ENCODE results near the gene NLRP9.
"Not testable (repeated sequence)": the region's sequence is repeated elsewhere in the genome, so short reads cannot be mapped to it uniquely, and the experiment has no call there.

The NLRP9 gene

DNA sequence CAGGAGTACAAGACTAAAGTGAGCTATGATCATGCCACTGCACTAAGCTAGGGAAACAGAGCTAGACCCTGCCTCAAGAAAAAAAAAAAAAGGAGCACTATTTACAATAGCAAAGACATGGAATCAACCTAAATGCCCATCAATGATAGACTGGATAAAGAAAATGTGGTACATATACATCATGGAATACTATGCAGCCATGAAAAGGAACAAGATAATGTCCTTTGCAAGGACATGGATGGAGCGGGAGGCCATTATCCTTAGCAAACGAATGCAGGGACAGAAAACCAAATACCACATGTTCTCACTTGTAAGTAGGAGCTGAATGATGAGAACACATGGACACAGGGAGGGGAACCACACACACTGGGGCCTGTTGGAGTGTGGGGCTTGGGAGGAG lies 7.8 kb downstream of the NLRP9 start:
- not testable (repeated sequence) for DNase-seq (ENCODE audit: low read depth, low spot score); H3K9me3 ChIP-seq (ENCODE audit: control insufficient read depth, insufficient read depth, low read length)
- no CpG with 5 or more reads among the region's 2 CpGs for WGBS (ENCODE audit: insufficient coverage, insufficient read length)

DNA sequence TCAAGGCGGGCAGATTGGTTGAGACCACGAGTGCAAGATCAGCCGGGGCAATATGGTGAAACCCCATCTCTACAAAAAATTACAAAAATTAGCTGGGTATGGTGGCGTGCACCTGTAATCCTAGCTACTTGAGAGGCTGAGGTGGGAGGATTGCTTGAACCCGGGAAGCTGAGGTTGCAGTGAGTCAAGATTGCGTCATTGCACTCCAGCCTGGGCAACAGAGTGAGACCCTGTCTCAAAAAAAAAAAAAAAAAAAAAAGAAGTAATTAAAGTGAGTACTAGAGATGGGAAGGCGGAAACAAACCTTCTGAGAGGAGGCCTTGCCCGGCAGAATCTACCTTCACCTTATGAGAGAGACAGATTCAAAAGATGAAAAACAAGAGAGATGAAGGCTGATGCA lies 14.7 kb downstream of the NLRP9 start:
- no CpG with 5 or more reads among the region's 8 CpGs for WGBS (ENCODE audit: insufficient coverage, insufficient read length)

More for the DNA sequence above, 7.8 kb downstream of the NLRP9 start:
- not testable (repeated sequence) for H3K27me3 ChIP-seq (ENCODE audit: control insufficient read depth, insufficient read depth, low read length); H3K4me3 ChIP-seq (ENCODE audit: low read length); H3K4me1 ChIP-seq (ENCODE audit: control insufficient read depth, insufficient read depth, low read length); H3K36me3 ChIP-seq (ENCODE audit: control insufficient read depth, insufficient read depth, low read length); H3K27ac ChIP-seq (ENCODE audit: low read length)

DNA sequence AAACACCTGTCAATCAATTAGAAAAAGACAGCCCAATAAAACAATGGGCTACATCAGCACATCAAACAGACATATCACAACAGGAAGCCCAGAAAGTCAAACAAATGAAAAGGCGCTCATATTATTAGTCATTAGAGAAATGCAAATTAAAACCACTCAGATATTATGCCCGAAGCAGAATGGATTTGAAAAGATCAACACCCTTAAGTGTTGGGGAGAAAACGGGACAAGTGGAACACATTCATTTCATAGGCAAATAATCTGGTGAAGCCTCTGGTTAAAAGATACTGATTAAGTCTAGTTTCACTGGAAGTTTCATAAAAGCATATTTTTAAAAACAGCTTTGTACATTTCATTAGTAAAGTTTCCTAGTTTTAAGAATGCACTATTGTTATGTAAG lies 17.4 kb downstream of the NLRP9 start:
- H3K4me1 ChIP-seq (ENCODE audit: control insufficient read depth, insufficient read depth, low read length), result no peaks in the 10 kb centered on the region
- no peaks in the 10 kb centered on the region for H3K27me3 ChIP-seq (ENCODE audit: control insufficient read depth, insufficient read depth, low read length)
- no peak overlapping the region for H3K4me3 ChIP-seq (ENCODE audit: low read length)
- no peak for DNase-seq (ENCODE audit: low read depth, low spot score)
- no CpG with 5 or more reads among the region's 3 CpGs for WGBS (ENCODE audit: insufficient coverage, insufficient read length)
- no peaks in the 10 kb centered on the region for H3K36me3 ChIP-seq (ENCODE audit: control insufficient read depth, insufficient read depth, low read length)
- H3K27ac ChIP-seq (ENCODE audit: low read length), result no peak overlapping the region
- peaks cover 2% of the 10 kb centered on the region for H3K9me3 ChIP-seq (ENCODE audit: control insufficient read depth, insufficient read depth, low read length)

More for the DNA sequence above, 14.7 kb downstream of the NLRP9 start:
- Histone ChIP-seq H3K4me1 (ENCODE audit: control insufficient read depth, insufficient read depth, low read length) (no peaks in the 10 kb centered on the region), H3K27ac (ENCODE audit: low read length) (no peak overlapping the region), H3K27me3 (ENCODE audit: control insufficient read depth, insufficient read depth, low read length) (no peaks in the 10 kb centered on the region), H3K36me3 (ENCODE audit: control insufficient read depth, insufficient read depth, low read length) (no peaks in the 10 kb centered on the region), H3K9me3 (ENCODE audit: control insufficient read depth, insufficient read depth, low read length) (peaks cover 3% of the 10 kb centered on the region), H3K4me3 (ENCODE audit: low read length) (no peak overlapping the region)
- no peak for DNase-seq (ENCODE audit: low read depth, low spot score)

DNA sequence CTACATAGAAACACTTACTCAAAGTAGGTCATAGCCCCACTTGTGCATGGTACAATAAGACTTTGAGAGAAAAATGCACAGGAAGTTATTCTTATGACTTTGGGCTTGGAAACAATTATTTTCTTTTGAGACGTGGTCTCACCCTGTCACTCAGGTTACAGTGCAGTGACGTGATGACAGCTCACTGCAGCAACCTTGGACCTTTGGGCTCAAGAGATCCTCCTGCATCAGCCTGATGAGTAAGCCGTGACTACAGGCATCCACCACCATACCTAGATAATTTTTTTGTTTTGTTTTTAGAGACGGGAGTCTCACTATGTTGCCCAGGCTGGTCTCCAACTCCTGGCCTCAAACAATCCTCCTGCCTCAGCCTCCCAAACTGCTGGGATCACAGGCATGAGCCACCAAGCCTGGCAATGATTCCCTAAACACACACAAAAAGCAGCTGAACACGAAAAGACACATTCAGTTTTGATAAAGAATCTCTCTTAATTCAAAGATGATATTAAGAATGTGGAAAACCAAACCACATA lies 17.9 kb downstream of the NLRP9 start:
- Histone ChIP-seq H3K4me3 (ENCODE audit: low read length) (no peak overlapping the region), H3K27ac (ENCODE audit: low read length) (no peak overlapping the region), H3K27me3 (ENCODE audit: control insufficient read depth, insufficient read depth, low read length) (no peaks in the 10 kb centered on the region), H3K9me3 (ENCODE audit: control insufficient read depth, insufficient read depth, low read length) (peaks cover 2% of the 10 kb centered on the region), H3K4me1 (ENCODE audit: control insufficient read depth, insufficient read depth, low read length) (no peaks in the 10 kb centered on the region), H3K36me3 (ENCODE audit: control insufficient read depth, insufficient read depth, low read length) (no peaks in the 10 kb centered on the region)
- no peak for DNase-seq (ENCODE audit: low read depth, low spot score)
- no CpG with 5 or more reads among the region's 5 CpGs for WGBS (ENCODE audit: insufficient coverage, insufficient read length)

DNA sequence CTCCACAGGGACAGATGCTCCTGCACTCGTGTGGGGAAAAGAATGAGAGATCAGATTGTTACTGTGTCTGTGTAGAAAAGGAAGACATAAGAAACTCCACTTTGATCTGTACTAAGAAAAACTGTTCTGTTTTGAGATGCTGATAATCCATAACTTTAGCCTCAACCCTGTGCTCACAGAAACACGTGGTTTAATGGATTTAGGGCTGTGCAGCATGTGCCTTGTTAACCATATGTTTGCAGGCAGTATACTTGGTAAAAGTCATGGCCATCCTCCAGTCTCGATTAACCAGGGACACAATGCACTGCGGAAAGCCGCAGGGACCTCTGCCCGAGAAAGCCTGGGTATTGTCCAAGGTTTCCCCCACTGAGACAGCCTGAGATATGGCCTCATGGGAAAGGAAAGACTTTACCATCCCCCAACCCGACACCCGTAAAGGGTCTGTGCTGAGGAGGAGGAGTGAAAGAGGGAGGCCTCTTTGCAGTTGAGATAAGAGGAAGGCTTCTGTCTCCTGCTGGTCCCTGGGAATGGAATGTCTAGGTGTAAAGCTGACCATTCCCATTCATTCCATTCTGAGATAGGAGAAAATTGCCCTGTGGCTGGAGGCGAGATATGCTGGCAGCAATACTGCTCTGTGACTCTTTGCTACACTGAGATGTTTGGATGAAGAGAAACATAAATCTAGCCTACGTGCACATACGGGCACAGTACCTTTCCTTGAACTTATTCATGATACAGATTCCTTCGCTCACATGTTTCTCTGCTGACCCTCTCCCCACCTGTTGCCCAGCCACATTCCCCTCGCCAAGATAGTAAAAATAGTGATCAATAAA lies 20.1 kb downstream of the NLRP9 start:
- H3K9me3 ChIP-seq (ENCODE audit: control insufficient read depth, insufficient read depth, low read length); H3K36me3 ChIP-seq (ENCODE audit: control insufficient read depth, insufficient read depth, low read length); DNase-seq (ENCODE audit: low read depth, low spot score); H3K4me3 ChIP-seq (ENCODE audit: low read length); H3K27me3 ChIP-seq (ENCODE audit: control insufficient read depth, insufficient read depth, low read length); H3K4me1 ChIP-seq (ENCODE audit: control insufficient read depth, insufficient read depth, low read length); H3K27ac ChIP-seq (ENCODE audit: low read length): not testable (repeated sequence)
- WGBS (ENCODE audit: insufficient coverage, insufficient read length), result no CpG with 5 or more reads among the region's 13 CpGs

DNA sequence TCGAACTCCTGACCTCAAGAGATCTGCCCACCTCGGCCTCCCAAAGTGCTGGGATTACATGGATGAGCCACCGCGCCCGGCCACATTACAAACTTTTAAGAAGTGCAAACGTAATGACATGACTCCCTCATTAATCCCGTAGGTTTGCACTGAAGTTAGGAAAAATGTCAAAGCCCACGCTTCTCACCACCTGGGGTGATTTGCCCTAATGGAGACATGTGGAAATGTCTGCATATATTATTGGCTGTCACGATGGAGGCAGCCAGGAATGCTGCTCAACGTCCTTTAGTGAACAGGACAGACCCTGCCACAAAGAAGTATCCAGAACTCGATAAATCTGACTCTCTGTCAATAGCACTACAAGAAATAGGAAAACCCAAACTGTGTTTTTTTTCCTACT lies 21.0 kb downstream of the NLRP9 start:
- no peaks in the 10 kb centered on the region for H3K27me3 ChIP-seq (ENCODE audit: control insufficient read depth, insufficient read depth, low read length)

DNA sequence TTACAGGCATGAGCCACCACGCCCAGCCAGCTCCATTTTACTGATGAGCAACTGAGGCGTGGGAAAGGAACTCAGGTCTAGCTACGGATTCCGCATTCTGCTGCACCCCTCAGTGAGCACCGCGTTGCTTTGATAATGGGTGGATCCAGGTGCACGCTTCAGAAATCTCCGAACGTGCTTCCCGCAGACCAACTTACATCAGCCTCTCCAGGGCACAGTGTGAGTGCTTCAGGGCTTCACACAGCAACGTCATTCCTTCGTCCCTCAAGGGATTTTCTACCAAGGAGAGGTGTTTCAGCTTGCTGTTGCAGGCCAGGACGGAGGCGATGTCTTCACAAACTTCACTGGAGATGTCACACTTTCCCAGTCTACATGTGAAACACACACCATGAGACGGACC lies 21.7 kb downstream of the NLRP9 start:
- Histone ChIP-seq H3K36me3 (ENCODE audit: control insufficient read depth, insufficient read depth, low read length) (no peaks in the 10 kb centered on the region), H3K4me3 (ENCODE audit: low read length) (no peak overlapping the region), H3K4me1 (ENCODE audit: control insufficient read depth, insufficient read depth, low read length) (no peaks in the 10 kb centered on the region), H3K27ac (ENCODE audit: low read length) (no peak overlapping the region), H3K27me3 (ENCODE audit: control insufficient read depth, insufficient read depth, low read length) (no peaks in the 10 kb centered on the region), H3K9me3 (ENCODE audit: control insufficient read depth, insufficient read depth, low read length) (no peaks in the 10 kb centered on the region; the same call in 1 of the 2 replicates)
- DNase-seq (ENCODE audit: low read depth, low spot score), result no peak
- no CpG with 5 or more reads among the region's 15 CpGs for WGBS (ENCODE audit: insufficient coverage, insufficient read length)

More for the DNA sequence above, 21.0 kb downstream of the NLRP9 start:
- H3K27ac ChIP-seq (ENCODE audit: low read length), result no peak overlapping the region
- no CpG with 5 or more reads among the region's 11 CpGs for WGBS (ENCODE audit: insufficient coverage, insufficient read length)
- H3K9me3 ChIP-seq (ENCODE audit: control insufficient read depth, insufficient read depth, low read length), result no peaks in the 10 kb centered on the region; the same call in 1 of the 2 replicates
- DNase-seq (ENCODE audit: low read depth, low spot score), result no peak
- H3K4me1 ChIP-seq (ENCODE audit: control insufficient read depth, insufficient read depth, low read length), result no peaks in the 10 kb centered on the region
- no peak overlapping the region for H3K4me3 ChIP-seq (ENCODE audit: low read length)
- no peaks in the 10 kb centered on the region for H3K36me3 ChIP-seq (ENCODE audit: control insufficient read depth, insufficient read depth, low read length)

DNA sequence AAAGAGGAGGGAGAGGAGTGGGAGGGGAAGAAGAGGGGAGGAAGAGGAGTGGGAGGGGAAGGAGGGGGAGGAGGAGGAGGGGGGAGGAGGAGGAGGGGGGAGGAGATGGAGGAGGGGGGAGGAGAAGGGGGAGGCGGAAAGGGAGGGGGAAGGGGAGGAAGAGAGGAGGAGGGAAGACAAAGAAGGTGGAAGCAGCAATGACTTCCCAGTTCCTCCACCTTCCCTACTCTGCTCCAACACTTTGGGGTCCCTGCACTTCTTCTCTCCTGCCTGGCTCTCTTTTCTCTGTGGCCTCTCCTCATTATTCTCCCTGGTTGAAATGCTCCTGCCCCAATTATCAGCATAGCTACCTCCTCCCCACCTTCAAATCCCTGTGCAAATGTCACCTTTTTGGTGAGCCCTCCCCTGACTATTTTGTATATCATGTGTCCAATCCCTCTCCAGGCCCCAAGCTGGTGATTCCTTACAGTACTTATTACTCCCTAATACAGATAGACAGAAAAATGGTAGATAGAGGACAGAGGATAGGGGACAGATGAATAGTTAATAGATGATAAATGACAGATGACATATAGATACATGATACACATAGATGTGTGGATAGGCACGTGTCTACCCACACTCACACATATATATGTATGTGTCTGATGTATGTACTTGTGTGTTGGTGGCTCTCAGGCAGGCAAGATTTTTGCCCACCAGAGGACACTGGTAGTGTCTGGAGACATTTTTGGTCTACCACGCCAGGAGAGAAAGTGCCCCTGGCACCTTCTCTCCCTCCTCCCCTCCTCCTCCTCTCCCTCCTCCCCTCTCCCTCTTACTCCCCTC lies 25.2 kb downstream of the NLRP9 start:
- Histone ChIP-seq H3K4me3 (ENCODE audit: low read length) (no peak overlapping the region), H3K27me3 (ENCODE audit: control insufficient read depth, insufficient read depth, low read length) (no peaks in the 10 kb centered on the region), H3K27ac (ENCODE audit: low read length) (no peak overlapping the region), H3K4me1 (ENCODE audit: control insufficient read depth, insufficient read depth, low read length) (no peaks in the 10 kb centered on the region), H3K36me3 (ENCODE audit: control insufficient read depth, insufficient read depth, low read length) (no peaks in the 10 kb centered on the region), H3K9me3 (ENCODE audit: control insufficient read depth, insufficient read depth, low read length) (no peaks in the 10 kb centered on the region; the same call in 1 of the 2 replicates)
- no CpG with 5 or more reads among the region's 3 CpGs for WGBS (ENCODE audit: insufficient coverage, insufficient read length)
- no peak for DNase-seq (ENCODE audit: low read depth, low spot score)

DNA sequence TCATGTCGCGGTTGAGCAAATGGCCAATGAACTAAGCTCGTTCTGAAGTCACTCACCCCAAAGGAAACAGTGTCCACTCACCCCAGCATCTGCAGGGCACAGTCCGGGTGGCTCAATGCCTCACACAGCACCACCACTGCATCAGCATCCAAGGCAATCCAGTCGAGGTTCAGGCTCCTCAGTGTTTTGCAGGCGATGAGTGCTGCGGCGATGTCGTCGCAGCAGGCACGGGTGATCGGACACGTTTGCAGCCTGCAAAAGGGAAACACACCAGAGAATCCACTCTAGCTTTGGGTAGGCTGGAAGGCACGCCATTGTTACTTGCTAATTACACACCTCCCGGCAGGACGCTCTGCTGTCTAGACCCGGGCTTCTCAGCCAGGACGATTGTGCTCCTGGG lies 26.5 kb downstream of the NLRP9 start:
- Histone ChIP-seq H3K27me3 (ENCODE audit: control insufficient read depth, insufficient read depth, low read length) (no peaks in the 10 kb centered on the region), H3K4me1 (ENCODE audit: control insufficient read depth, insufficient read depth, low read length) (no peaks in the 10 kb centered on the region), H3K27ac (ENCODE audit: low read length) (no peak overlapping the region), H3K4me3 (ENCODE audit: low read length) (no peak overlapping the region), H3K36me3 (ENCODE audit: control insufficient read depth, insufficient read depth, low read length) (no peaks in the 10 kb centered on the region), H3K9me3 (ENCODE audit: control insufficient read depth, insufficient read depth, low read length) (no peaks in the 10 kb centered on the region; the same call in 1 of the 2 replicates)
- WGBS (ENCODE audit: insufficient coverage, insufficient read length), result no CpG with 5 or more reads among the region's 18 CpGs
- no peak for DNase-seq (ENCODE audit: low read depth, low spot score)

DNA sequence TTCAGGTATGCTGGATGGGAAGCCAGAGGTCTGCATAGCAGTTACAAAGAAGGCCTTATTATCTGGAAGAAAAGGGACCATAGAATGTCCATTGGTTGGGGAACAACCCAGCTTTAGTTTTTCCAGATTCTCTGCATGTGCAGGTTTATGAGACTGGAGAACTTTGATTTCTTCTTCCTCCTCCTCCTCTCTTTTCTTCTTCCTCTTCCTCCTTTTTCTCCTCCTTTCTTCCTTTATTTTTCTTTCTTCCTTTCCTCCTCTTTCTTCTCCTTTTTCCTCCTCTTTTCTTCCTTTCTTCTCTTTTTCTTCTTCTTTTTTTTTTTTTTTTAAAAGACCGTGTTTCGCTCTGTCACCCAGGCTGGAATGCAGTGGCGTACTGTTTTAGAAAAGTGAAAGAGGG lies 32.2 kb downstream of the NLRP9 start:
- H3K36me3 ChIP-seq (ENCODE audit: control insufficient read depth, insufficient read depth, low read length), result no peaks in the 10 kb centered on the region
- H3K4me3 ChIP-seq (ENCODE audit: low read length), result no peak overlapping the region
- H3K4me1 ChIP-seq (ENCODE audit: control insufficient read depth, insufficient read depth, low read length), result no peaks in the 10 kb centered on the region
- H3K27ac ChIP-seq (ENCODE audit: low read length), result no peak overlapping the region
- no peaks in the 10 kb centered on the region; the same call in 1 of the 2 replicates for H3K9me3 ChIP-seq (ENCODE audit: control insufficient read depth, insufficient read depth, low read length)
- DNase-seq (ENCODE audit: low read depth, low spot score), result no peak
- no CpG with 5 or more reads among the region's 3 CpGs for WGBS (ENCODE audit: insufficient coverage, insufficient read length)
- no peaks in the 10 kb centered on the region for H3K27me3 ChIP-seq (ENCODE audit: control insufficient read depth, insufficient read depth, low read length)

Measured in iPS DF 6.9 (cell line).